AG04449 (cell line): Measurements from ENCODE around the gene TMEM255B.

Experiments
- CTCF ChIA-PET: fragments of 350-600 bp; formaldehyde crosslinking; extraction: SDS; loops from one replicate; lab custom pipeline; 2021; ENCODE audit warnings: antibody characterized with exemption; lab: Yijun Ruan, JAX
- POLR2A ChIA-PET: fragments of 400-600, 350-600 bp; formaldehyde crosslinking; extraction: SDS; loops from one replicate; lab custom pipeline; 2020; ENCODE audit warnings: antibody characterized with exemption, inconsistent platforms; lab: Yijun Ruan, JAX
- DNase-seq: peaks from one replicate; pipeline ENCODE4 v3.0.0-alpha.2; 2010; ENCODE audit warnings: low read depth, low spot score
- H3K4me3 ChIP-seq: 2 replicates; pipeline ENCODE4 v1.5.1; 2011; ENCODE audit warnings: low read depth, mild to moderate bottlenecking, control low read depth, low read length
- TF ChIP-seq, protein P1 (sequence below): IDR thresholded peaks from one replicate; pipeline ENCODE4 v1.5.1; 2011; ENCODE audit warnings: mild to moderate bottlenecking, moderate library complexity, low read length, control low read depth, inconsistent platforms; ENCODE audit not compliant: insufficient read depth; ENCODE audit errors: missing control alignments

TMEM255B gene

DNA sequence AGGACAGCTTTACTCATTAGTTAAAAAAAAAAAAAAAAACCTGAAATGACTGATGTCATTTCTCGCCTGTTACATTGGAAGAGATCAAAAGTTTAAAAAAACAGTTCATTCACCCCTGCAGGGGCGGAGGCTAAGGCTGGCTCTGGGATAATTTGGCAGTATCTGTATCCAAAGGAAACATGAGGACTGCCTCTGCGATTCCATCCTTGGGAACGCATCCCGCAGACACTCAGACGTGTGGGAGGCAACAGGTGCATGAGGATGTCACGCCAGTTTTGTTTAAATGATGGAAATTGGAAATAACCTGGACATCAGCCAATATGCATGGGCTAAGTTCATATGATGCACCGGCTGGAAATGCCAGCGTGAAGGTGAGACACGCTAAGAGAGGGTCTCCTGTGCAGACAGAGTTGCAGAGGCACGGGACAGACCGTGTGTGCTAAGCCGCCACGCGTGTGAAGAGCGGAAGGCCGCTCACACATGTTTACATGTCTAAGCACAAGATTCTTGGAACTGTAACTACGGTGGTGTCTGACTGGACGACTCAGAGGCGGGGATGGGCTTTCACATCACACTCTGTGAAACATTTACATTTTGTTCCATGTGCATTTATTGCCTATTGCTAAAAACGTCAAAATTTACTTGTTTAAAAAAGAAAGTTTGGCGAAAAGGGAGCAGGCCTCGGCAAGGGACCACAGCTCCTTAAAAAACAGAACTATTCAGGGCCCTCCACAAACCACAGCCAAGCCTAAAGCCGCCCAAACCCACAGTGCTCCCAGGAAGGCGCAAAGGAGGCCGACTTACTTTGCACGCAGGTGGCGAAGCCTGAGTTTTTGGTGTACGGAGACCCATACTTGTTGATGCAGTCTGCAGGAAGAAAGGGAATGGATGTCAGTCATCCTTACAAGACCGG, 87.0 kb downstream of the TMEM255B start:
- TF ChIP-seq, protein P1, sequence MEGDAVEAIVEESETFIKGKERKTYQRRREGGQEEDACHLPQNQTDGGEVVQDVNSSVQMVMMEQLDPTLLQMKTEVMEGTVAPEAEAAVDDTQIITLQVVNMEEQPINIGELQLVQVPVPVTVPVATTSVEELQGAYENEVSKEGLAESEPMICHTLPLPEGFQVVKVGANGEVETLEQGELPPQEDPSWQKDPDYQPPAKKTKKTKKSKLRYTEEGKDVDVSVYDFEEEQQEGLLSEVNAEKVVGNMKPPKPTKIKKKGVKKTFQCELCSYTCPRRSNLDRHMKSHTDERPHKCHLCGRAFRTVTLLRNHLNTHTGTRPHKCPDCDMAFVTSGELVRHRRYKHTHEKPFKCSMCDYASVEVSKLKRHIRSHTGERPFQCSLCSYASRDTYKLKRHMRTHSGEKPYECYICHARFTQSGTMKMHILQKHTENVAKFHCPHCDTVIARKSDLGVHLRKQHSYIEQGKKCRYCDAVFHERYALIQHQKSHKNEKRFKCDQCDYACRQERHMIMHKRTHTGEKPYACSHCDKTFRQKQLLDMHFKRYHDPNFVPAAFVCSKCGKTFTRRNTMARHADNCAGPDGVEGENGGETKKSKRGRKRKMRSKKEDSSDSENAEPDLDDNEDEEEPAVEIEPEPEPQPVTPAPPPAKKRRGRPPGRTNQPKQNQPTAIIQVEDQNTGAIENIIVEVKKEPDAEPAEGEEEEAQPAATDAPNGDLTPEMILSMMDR: no peak
- POLR2A ChIA-PET: no interaction called here
- CTCF ChIA-PET: interaction anchor here (1.8 kb wide), 1 partner anchor 8 kb away, joined by 5 read pairs; no protein-coding TSS in a partner anchor
- DNase-seq: no peak
- no peak overlapping the region for H3K4me3 ChIP-seq

DNA sequence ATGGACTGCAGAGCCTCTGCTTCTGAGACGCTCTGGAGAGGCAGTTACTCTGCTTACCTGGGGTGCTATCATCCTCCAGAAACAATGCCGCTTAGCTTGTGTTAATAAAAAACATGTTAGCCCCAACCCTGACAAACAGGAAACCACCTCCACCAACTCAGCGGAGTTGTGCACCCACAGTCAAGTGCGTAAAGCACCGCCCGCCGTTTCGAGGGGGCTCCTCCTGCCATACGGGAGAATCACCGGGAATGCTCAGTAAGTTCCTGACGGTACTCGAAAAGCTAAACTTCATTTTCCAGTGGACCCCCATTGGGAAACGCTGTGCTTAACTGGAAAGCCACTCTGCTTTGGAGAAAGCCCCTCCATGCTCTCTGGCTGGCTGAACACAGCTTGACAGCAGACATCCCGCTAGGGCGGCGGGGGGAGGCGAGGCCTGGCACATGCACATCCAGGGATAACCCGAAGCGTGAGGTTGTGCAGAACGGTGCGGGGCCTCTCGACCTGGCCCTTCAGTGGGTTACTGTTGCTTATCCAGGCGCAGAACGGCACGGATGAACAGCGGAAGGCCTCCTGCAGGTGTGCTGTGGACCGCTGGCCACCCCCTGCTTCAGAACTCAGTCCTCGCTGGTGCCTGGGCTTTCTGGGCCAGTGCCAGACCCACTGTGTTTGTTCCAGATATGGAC, 87.8 kb downstream of the TMEM255B start:
- POLR2A ChIA-PET: interaction anchor here (1.3 kb wide), 1 partner anchor 9 kb away, joined by 3 read pairs; no protein-coding TSS in a partner anchor
- H3K4me3 ChIP-seq: no peak overlapping the region
- TF ChIP-seq, protein P1: no peak
- CTCF ChIA-PET: interaction anchor here (1.8 kb wide), 1 partner anchor 9 kb away, joined by 5 read pairs; no protein-coding TSS in a partner anchor
- DNase-seq: no peak

DNA sequence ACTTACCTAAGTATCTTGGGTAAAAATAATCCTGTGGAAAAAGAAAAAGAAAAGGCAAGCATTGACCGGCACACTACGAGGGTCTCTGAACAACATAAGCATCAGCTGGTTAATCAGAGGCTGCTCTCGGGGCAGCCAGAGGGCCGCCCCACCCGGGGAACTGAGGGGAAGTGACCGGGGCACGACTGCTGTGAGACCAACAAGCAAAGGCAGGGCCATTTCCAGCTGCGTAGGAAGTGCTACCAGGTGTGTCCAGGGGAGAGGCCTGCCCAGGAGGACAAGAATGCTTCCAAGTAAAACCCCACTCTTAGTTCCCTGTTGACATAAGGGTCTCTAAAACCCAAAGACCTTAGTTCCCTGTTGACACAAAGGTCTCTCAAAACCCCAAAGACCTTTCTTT, 89.0 kb downstream of the TMEM255B start:
- DNase-seq: no peak
- TF ChIP-seq, protein P1: no peak
- POLR2A ChIA-PET: interaction anchor here (0.6 to 1.3 kb wide), 2 partner anchors 9 to 11 kb away, joined by 3 read pairs; no protein-coding TSS in a partner anchor
- CTCF ChIA-PET: interaction anchor here (0.9 to 1.8 kb wide), 2 partner anchors 10 to 47 kb away, joined by 3 to 5 read pairs; no protein-coding TSS in a partner anchor
- no peak overlapping the region for H3K4me3 ChIP-seq

DNA sequence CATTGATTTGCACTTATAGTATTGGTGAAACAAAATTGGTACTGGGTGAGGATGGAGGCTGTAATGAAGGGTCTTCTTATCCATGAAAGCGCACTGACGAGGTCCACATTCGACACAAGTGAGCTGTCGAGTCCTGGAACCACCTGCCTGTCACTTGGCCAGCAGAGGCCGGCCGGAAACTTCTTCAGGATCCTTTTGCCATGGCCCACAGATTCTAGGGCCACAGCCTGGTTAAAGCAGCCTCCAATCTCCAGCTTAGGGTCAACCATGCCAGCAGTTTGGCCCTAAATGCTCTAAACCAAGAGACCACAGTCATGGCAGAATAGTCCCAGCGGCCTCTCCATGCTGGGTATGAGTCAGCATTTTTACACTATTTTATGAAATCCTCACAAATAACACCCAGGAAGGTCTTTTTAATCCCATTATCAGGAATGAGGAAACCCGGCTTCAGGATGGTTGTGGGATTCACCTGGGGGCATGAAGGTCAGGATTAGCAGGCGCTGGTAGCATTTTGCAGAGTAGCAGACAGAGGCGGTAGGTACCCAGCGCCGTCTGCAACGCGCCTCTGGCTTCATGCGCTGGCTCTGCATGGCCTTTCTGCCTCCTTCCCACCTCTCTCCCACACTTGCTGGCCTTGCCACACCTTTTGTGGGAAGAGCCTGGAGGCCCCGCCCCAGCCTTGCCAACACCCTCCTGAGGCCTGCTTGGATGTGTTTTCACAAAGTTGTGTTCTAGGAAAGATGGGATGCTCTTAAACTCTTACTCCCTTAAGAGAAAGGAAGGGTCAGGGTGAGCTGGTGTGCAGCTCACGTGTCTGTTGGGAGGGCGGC, 89.6 kb downstream of the TMEM255B start:
- H3K4me3 ChIP-seq: no peak overlapping the region
- ChIA-PET CTCF (interaction anchor here (0.6 to 2.2 kb wide), 3 partner anchors 8 to 98 kb away, joined by 3 to 6 read pairs (median 4); no protein-coding TSS in a partner anchor), POLR2A (no interaction called here)
- DNase-seq: no peak
- TF ChIP-seq, protein P1: no peak

DNA sequence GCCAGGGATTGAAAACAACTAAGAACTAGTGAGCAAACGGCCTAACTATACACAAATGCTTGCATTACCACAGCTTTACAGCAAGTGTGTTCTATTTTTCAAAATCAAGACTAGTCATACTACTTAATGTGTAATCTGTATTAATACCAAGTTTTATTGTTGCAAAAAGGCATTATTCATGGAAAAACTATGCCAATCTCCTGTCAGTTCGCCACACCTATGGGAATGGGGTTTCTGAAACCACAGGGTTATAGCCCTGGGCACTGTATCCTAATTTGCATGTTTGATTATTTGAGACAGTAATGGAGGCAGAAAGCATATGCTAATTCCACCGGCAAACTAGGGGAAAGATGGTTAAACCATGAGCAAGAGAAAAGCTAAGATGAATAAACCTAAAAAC, 90.5 kb downstream of the TMEM255B start:
- TF ChIP-seq, protein P1: no peak
- H3K4me3 ChIP-seq: no peak overlapping the region
- POLR2A ChIA-PET: interaction anchor here (1.4 kb wide), 1 partner anchor 9 kb away, joined by 3 read pairs; no protein-coding TSS in a partner anchor
- CTCF ChIA-PET: interaction anchor here (0.6 to 2.2 kb wide), 3 partner anchors 9 to 97 kb away, joined by 3 to 6 read pairs (median 4); no protein-coding TSS in a partner anchor
- DNase-seq: no peak
